Lower leg skin (tissue), 4 donors: ENCODE measurements around the gene KRTAP4-11. TPM values are rescaled to one million over a fixed set of nuclear protein-coding genes. Genes with fewer than 3 reads are reported as not detected.
"Not testable (repeated sequence)": the region's sequence is repeated elsewhere in the genome, so short reads cannot be mapped to it uniquely, and the experiment has no call there.

Experiments
- DNase-seq, 2 donors: peaks; one replicate each; pipeline ENCODE4 v3.0.0-alpha.2; 2019; ENCODE audit warnings: low spot score in 2 of 2
- H3K4me3 ChIP-seq: fragments of 200-600 bp; sonication (generic); 2 replicates; pipeline ENCODE4 v1.5.1; 2017; ENCODE audit warnings: mild to moderate bottlenecking, low read depth; ENCODE audit not compliant: poor library complexity, severe bottlenecking
- CTCF ChIP-seq, 3 donors: fragments of 450-650 bp; IDR thresholded peaks; one replicate each; pipeline ENCODE4 v1.5.1; 2016; ENCODE audit warnings: antibody characterized with exemption in 3 of 3, mild to moderate bottlenecking in 3 of 3, moderate library complexity in 2 of 3
- POLR2A ChIP-seq, 2 donors: fragments of 450-650 bp; IDR thresholded peaks; one replicate each; pipeline ENCODE4 v1.6.1; 2016 to 2017; ENCODE audit warnings: antibody characterized with exemption in 2 of 2, mild to moderate bottlenecking in 1 of 2, moderate library complexity in 1 of 2
- WGBS, 2 donors: methylation state at CpG; one replicate each; pipeline ENCODE4 v1.1.5; 2018; 5-methylcytosine and 5-hydroxymethylcytosine counted together
- intact Hi-C: fragments of 100-400 bp; cut with DNase I; formaldehyde crosslinking; loops from one replicate; pipeline ENCODE4 v1.15.0; 2023; ENCODE audit warnings: low total_unique reads
- total RNA-seq, 4 donors: library from RNA; depleted of rRNA; stranded (reverse); fragments of >200 nt; gene quantifications; one replicate each; pipeline ENCODE4 v1.1.0, GENCODE V29; 2016

KRTAP4-11 gene
- total RNA-seq, 4 donors from 2014 or later = 0.89 to 20.6 TPM; not detected in 2

DNA sequence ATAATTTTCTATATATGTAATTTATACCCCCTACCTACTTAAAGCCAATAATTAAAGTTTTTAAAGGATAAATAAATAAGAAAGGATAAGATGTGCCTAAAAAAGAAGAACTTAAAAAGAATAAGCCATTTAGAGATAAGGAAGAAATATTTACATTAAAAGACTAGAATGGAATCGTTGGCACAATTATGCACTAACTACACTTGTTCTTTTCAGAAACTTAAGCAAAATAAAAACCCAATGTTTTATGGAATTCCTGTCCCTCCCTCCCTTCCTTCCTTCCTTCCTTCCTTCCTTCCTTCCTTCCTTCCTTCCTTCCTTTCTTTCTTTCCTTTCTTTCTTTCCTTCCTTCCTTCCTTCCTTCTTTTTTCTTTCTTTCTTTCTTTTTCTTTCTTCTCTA, 26.7 kb upstream of the KRTAP4-11 start:
- 92 to 94% methylated on average over 1 of the region's 1 CpG for WGBS, 2 donors
- no peak overlapping the region for H3K4me3 ChIP-seq
- no peak for DNase-seq
- no peak for TF ChIP-seq CTCF (IDR thresholded peaks at IDR 0.05)
- TF ChIP-seq POLR2A (IDR thresholded peaks at IDR 0.05) = no peak
- intact Hi-C loops = no loop called here

DNA sequence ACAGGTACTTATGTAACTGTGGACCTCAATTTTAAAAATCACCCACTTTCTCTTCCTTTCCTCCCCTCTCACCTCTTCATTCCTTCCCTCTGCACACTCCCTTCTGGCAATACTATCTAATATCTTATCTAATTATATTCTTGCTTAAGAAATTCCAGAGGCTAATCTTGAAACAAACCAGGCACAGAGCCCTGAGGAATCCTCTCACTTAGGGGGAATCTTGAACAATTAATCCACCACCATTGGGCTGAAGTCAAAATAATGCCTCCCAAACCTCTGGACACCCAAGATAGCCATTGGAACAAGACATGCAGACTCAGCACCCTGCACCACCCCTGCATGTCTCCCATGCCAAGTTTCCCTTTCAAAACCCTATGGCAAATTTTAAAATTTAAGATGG, 23.2 kb upstream of the KRTAP4-11 start:
- no peak for DNase-seq
- intact Hi-C loops = no loop called here
- no peak for TF ChIP-seq CTCF (IDR thresholded peaks at IDR 0.05)
- TF ChIP-seq POLR2A (IDR thresholded peaks at IDR 0.05) = no peak
- H3K4me3 ChIP-seq = no peak overlapping the region

DNA sequence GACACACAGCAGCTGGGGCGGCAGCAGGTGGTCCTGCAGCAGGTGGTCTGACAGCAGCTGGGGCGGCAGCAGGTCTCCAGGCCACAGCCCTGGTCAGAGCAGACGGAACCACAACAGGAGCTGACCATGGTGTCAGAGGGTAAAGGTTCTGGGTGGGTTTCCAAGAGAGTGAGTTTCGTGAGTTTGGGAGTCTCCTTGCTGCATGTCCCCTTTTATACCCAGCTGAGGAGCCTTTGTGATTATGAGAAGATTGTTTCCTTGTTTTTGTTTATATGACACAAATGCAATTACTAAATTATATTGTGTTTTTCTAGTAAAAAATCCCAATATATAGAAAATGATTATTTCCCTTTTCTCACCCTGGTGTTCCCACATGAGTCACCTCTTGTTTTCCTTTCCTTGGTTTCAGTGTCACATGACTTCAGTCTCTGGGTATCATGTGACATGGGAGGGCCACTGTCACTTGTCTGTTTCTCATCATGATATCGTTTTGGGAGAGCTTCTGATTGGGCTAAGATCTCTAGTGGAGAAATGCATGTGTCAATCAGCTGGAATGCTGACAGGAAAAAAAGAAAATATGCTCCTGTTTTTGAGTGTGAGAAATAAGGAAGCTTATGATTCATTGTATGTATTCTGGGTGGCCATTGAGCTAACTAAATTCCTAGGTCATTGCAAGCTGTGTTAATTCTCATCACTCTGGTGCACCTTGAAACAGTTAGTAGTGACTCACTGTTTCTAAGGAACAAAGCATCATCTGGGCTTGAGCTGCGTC, 22.4 kb upstream of the KRTAP4-11 start, which contains the start of gene KRTAP4-6:
TSS of gene KRTAP4-6 (minus strand) at position 185 of the 772 bp plus-strand sequence. CDS start at position 128, 57 bp downstream.
- intact Hi-C loops = no loop called here
- 77% methylated on average over 6 of the region's 6 CpGs for WGBS, 2 donors

DNA sequence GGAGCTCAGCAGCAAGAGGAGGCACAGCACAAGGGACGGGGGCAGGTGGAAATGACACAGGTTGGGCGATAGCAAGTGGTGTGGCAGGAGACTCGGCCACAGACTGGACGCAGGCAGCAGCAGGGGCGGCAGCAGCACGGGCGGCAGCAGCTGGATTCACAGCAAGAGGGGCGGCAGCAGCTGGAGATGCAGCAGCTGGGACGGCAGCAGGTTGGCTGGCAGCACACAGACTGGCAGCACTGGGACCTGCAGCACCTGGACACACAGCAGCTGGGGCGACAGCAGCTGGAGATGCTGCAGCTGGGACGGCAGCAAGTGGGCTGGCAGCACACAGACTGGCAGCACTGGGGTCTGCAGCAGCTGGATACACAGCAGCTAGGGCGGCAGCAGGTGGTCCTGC, 21.7 kb upstream of the KRTAP4-11 start:
- DNase-seq, intact Hi-C loops, H3K4me3 ChIP-seq: not testable (repeated sequence)
- WGBS, 2 donors = 88 to 92% methylated on average over 11 to 12 of the region's 12 CpGs

More for the DNA sequence above, 22.4 kb upstream of the KRTAP4-11 start, which contains the start of gene KRTAP4-6:
- no peak within 1 kb of the TSS for H3K4me3 ChIP-seq
- TF ChIP-seq POLR2A (IDR thresholded peaks at IDR 0.05) = no peak
- no peak for TF ChIP-seq CTCF (IDR thresholded peaks at IDR 0.05)
- no peak for DNase-seq

DNA sequence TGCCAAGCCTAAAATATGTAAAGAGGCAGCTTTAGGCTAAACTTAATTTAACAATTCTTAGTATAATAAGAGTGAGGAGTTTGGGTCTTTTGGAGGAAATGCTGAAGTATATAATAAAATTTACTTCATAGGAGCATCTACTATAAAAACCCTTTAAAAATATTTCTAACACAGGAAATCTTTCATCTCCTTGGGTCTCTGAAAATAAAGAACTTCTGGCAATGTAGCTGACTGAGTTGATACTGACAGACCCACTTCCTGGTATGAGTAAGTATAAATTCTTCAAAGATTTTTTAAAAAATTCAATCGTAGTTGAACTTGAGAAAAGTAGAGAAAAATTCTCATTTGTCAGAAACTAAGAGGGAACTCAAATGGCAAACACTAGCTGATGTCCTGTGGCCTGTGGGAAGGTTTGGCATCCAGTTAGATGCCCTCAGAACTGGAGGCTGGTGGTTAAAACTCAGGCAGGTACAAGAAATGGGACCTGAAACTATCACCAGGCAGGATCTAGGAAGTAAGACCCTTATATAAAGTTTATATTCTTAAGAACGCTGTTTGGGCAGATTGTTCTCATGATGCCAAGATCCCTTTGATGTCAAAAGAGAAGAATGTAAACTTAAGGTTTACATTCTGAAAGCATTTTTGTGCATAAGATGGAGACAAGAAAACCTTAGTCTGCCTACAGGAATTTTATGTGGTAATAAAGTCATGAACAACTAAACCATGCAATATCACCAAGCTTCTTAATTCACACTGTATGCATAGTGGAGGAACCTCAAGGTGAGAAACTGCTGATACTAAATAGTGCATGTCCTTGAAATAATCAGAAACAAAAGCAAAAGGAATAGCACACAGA, 15.9 kb upstream of the KRTAP4-11 start:
- no peak overlapping the region for H3K4me3 ChIP-seq
- 50 to 52% methylated on average over 2 of the region's 2 CpGs for WGBS, 2 donors
- TF ChIP-seq CTCF (IDR thresholded peaks at IDR 0.05) (no peak), POLR2A (IDR thresholded peaks at IDR 0.05) (no peak)
- no peak for DNase-seq
- intact Hi-C loops = no loop called here

- 75 to 79% methylated on average over 3 of the region's 3 CpGs for WGBS, 2 donors
- H3K4me3 ChIP-seq = no peak overlapping the region
- intact Hi-C loops = no loop called here
- TF ChIP-seq POLR2A (IDR thresholded peaks at IDR 0.05) (no peak), CTCF (IDR thresholded peaks at IDR 0.05) (no peak)
- DNase-seq = no peak
These were observed 13.8 kb upstream of the KRTAP4-11 start for GRCh38 chr17:41131979-41132378.
